SK-N-SH (cell line): Measurements from ENCODE around the gene DAPP1. TPM values are rescaled to one million over a fixed set of nuclear protein-coding genes. Genes with fewer than 3 reads are reported as not detected.

Source experiments
- CTCF ChIA-PET: fragments of 300-600, 350-600 bp; formaldehyde crosslinking; extraction: SDS; loops from one replicate; lab custom pipeline; 2021; lab: Yijun Ruan, JAX
- POLR2A ChIA-PET: fragments of 350-600 bp; sonication (Branson Sonifier 250); formaldehyde crosslinking; extraction: SDS; loops from one replicate; lab custom pipeline; 2020; ENCODE audit warnings: antibody characterized with exemption, inconsistent platforms; lab: Yijun Ruan, JAX
- DNase-seq: peaks from one replicate; pipeline ENCODE4 v3.0.0; 2012
- H2AFZ ChIP-seq: fragments of 200-600 bp; sonication (generic); 2 replicates; pipeline ENCODE4 v1.8.1; 2016; ENCODE audit warnings: antibody characterized with exemption, mild to moderate bottlenecking, low read depth
- H3F3A ChIP-seq: fragments of 200-600 bp; sonication (generic); replicated peaks from 2 replicates; pipeline ENCODE3; 2016; ENCODE audit warnings: antibody characterized with exemption, mild to moderate bottlenecking; ENCODE audit not compliant: insufficient read depth
- H3K27ac ChIP-seq, 2 experiments: fragments of 200-500 bp in 1 of 2; fragments of 200-600 bp in 1 of 2; sonication (Bioruptor generic) in 1 of 2; sonication (generic), shearing (Covaris generic) in 1 of 2; 2 replicates each; pipeline versions ENCODE4 v1.5.1 to v1.6.1; 2014 to 2016; ENCODE audit warnings: low read depth in 2 of 2, inconsistent platforms in 1 of 2, low read length in 1 of 2, mild to moderate bottlenecking in 1 of 2, mixed read lengths in 1 of 2
- H3K27me3 ChIP-seq: fragments of 200-600 bp; sonication (generic), shearing (Covaris generic); 2 replicates; pipeline ENCODE4 v1.6.1; 2016; ENCODE audit warnings: mixed run types; ENCODE audit not compliant: insufficient read depth
- H3K36me3 ChIP-seq, 2 experiments: fragments of 200-500 bp in 1 of 2; fragments of 200-600 bp in 1 of 2; sonication (Bioruptor generic) in 1 of 2; sonication (generic) in 1 of 2; replicated peaks in 1 of 2; 2 replicates each; pipeline versions ENCODE3 to v1.5.1; 2014 to 2016; ENCODE audit warnings: low read length in 1 of 2, mild to moderate bottlenecking in 1 of 2; ENCODE audit not compliant: insufficient read depth in 2 of 2, control insufficient read depth in 1 of 2
- H3K4me1 ChIP-seq, 2 experiments: fragments of 200-500 bp in 1 of 2; fragments of 200-600 bp in 1 of 2; sonication (Bioruptor generic) in 1 of 2; sonication (generic), shearing (Covaris generic) in 1 of 2; 2 replicates each; pipeline versions ENCODE4 v1.5.1 to v1.6.1; 2014 to 2016; ENCODE audit warnings: low read depth in 1 of 2, low read length in 1 of 2, mixed run types in 1 of 2; ENCODE audit not compliant: insufficient read depth in 2 of 2, control insufficient read depth in 1 of 2
- H3K4me2 ChIP-seq: fragments of 200-600 bp; sonication (generic), shearing (Covaris generic); 2 replicates; pipeline ENCODE4 v1.6.1; 2017; ENCODE audit warnings: mixed run types
- H3K4me3 ChIP-seq, 2 experiments: fragments of 200-500 bp in 1 of 2; fragments of 200-600 bp in 1 of 2; sonication (Bioruptor generic) in 1 of 2; sonication (generic), shearing (Covaris generic) in 1 of 2; 2 replicates each; pipeline versions ENCODE4 v1.5.1 to v1.8.1; 2014 to 2016; ENCODE audit warnings: low read depth in 2 of 2, inconsistent platforms in 1 of 2, low read length in 1 of 2, mild to moderate bottlenecking in 1 of 2, mixed read lengths in 1 of 2, moderate library complexity in 1 of 2
- H3K79me2 ChIP-seq: fragments of 200-600 bp; sonication (generic); 2 replicates; pipeline ENCODE4 v1.8.1; 2017; ENCODE audit warnings: mild to moderate bottlenecking; ENCODE audit not compliant: insufficient read depth
- H3K9ac ChIP-seq: fragments of 200-600 bp; sonication (generic); 2 replicates; pipeline ENCODE4 v1.6.1; 2017; ENCODE audit warnings: mixed run types
- H3K9me2 ChIP-seq: fragments of 200-600 bp; sonication (generic); 2 replicates; pipeline ENCODE4 v1.6.1; 2017; ENCODE audit warnings: mixed run types
- H3K9me3 ChIP-seq: fragments of 200-600 bp; sonication (generic); 2 replicates; pipeline ENCODE4 v1.6.1; 2017; ENCODE audit warnings: mixed run types, mild to moderate bottlenecking, moderate library complexity
- H4K20me1 ChIP-seq: fragments of 200-600 bp; sonication (generic); 2 replicates; pipeline ENCODE4 v1.6.1; 2017; ENCODE audit warnings: mild to moderate bottlenecking, mixed run types; ENCODE audit not compliant: insufficient read depth
- EP300 ChIP-seq, 2 experiments: IDR thresholded peaks; 2 replicates each; pipeline versions ENCODE4 v1.4.0 to v1.6.1; 2012; ENCODE audit warnings: borderline replicate concordance in 1 of 2, low read depth in 1 of 2, low read length in 1 of 2
- EZH2phosphoT487 ChIP-seq: fragments of 200-600 bp; sonication (generic); IDR thresholded peaks from 2 replicates; pipeline ENCODE4 v1.6.1; 2017; ENCODE audit warnings: low read depth, mixed run types, mild to moderate bottlenecking, antibody characterized with exemption, moderate library complexity, borderline replicate concordance
- FOSL2 ChIP-seq: IDR thresholded peaks from 2 replicates; pipeline ENCODE4 v1.4.0; 2012; ENCODE audit warnings: low read depth, mild to moderate bottlenecking, moderate library complexity, borderline replicate concordance
- FOXJ3 ChIP-seq: sonication (generic); formaldehyde crosslinking; IDR thresholded peaks from 2 replicates; pipeline ENCODE4 v1.5.1; 2020; ENCODE audit warnings: mild to moderate bottlenecking, missing genetic modification reagents
- GABPA ChIP-seq: IDR thresholded peaks from 2 replicates; pipeline ENCODE4 v1.4.0; 2012; ENCODE audit warnings: low read depth, mild to moderate bottlenecking
- GATA2 ChIP-seq: sonication (generic); formaldehyde crosslinking; IDR thresholded peaks from 2 replicates; pipeline ENCODE4 v1.5.0; 2020; ENCODE audit warnings: mild to moderate bottlenecking, missing genetic modification reagents
- MAX ChIP-seq: IDR thresholded peaks from 2 replicates; pipeline ENCODE4 v1.4.0; 2012; ENCODE audit warnings: low read depth
- MEF2A ChIP-seq: IDR thresholded peaks from 2 replicates; pipeline ENCODE4 v1.4.0; 2012; ENCODE audit warnings: low read depth, borderline replicate concordance
- MXI1 ChIP-seq: IDR thresholded peaks from 2 replicates; pipeline ENCODE4 v1.6.1; 2012; ENCODE audit warnings: mild to moderate bottlenecking, low read depth, low read length, improper control_type of control experiment
- NRF1 ChIP-seq: IDR thresholded peaks from 2 replicates; pipeline ENCODE4 v1.6.1; 2012; ENCODE audit warnings: low read depth, mild to moderate bottlenecking, low read length
- PBX3 ChIP-seq: IDR thresholded peaks from 2 replicates; pipeline ENCODE4; 2012
- POLR2AphosphoS5 ChIP-seq: IDR thresholded peaks from 2 replicates; pipeline ENCODE4 v1.6.1; 2012; ENCODE audit warnings: low read depth, low read length
- RXRA ChIP-seq: IDR thresholded peaks from 2 replicates; pipeline ENCODE4 v1.4.0; 2012; ENCODE audit warnings: low read depth, mild to moderate bottlenecking, borderline replicate concordance
- SIN3A ChIP-seq: IDR thresholded peaks from 2 replicates; pipeline ENCODE4 v1.6.1; 2012; ENCODE audit warnings: low read depth, mild to moderate bottlenecking, low read length, moderate library complexity, borderline replicate concordance
- SMC3 ChIP-seq: IDR thresholded peaks from 2 replicates; pipeline ENCODE4 v1.6.1; 2012; ENCODE audit warnings: low read depth, low read length, improper control_type of control experiment
- TAF1 ChIP-seq: IDR thresholded peaks from 2 replicates; pipeline ENCODE4 v1.6.1; 2012; ENCODE audit warnings: low read depth, mild to moderate bottlenecking, low read length, moderate library complexity, borderline replicate concordance
- TCF12 ChIP-seq: IDR thresholded peaks from 2 replicates; pipeline ENCODE4 v1.4.0; 2012
- TEAD4 ChIP-seq: IDR thresholded peaks from 2 replicates; pipeline ENCODE4 v1.4.0; 2012; ENCODE audit warnings: mild to moderate bottlenecking, borderline replicate concordance; ENCODE audit not compliant: insufficient read depth
- USF1 ChIP-seq: IDR thresholded peaks from 2 replicates; pipeline ENCODE4 v1.4.0; 2012; ENCODE audit warnings: low read depth, borderline replicate concordance
- USF2 ChIP-seq: fragments of 150-350 bp; IDR thresholded peaks from 2 replicates; pipeline ENCODE4 v1.6.1; 2017; ENCODE audit warnings: antibody characterized with exemption, low read length, low read depth, borderline replicate concordance
- WGBS: methylation state at CpG from one replicate; pipeline ENCODE4 v1.1.6; 2017; ENCODE audit warnings: low lambda C conversion rate; 5-methylcytosine and 5-hydroxymethylcytosine counted together
- polyA plus RNA-seq, 3 experiments: library from polyadenylated mRNA; depleted of rRNA; stranded (reverse); fragments of >200 nt; gene quantifications; 2 replicates each; pipeline ENCODE4 v1.2.3, GENCODE V29; 2012

The DAPP1 gene
- polyA plus RNA-seq, 1 of the 3 experiments (the other 2 are of a cell fraction), result not detected

GRCh38 chr4:99917575-99917974, 100.9 kb downstream of the DAPP1 start (continued):
- TF ChIP-seq MAX, result no peak
- TF ChIP-seq MXI1, result no peak
- TF ChIP-seq FOSL2, result no peak
- TF ChIP-seq RXRA, result no peak
- TF ChIP-seq, all 33 proteins: peak for 0

- Histone ChIP-seq H3K27ac (no peak overlapping the region), H3K4me2 (no peak overlapping the region), H3K27me3 (no peaks in the 10 kb centered on the region), H3K9me3 (no peaks in the 10 kb centered on the region), H3K4me1 (no peaks in the 10 kb centered on the region)
- CTCF ChIA-PET, result no interaction called here
- no peak for DNase-seq
- TF ChIP-seq NRF1, result no peak
- TF ChIP-seq EZH2phosphoT487, result no peak
- TF ChIP-seq GATA2 (CRISPR knock-in tag), result no peak
- no peak for TF ChIP-seq SIN3A
- no peak for TF ChIP-seq FOXJ3 (CRISPR knock-in tag)
- no peak for TF ChIP-seq USF2
- TF ChIP-seq PBX3, result no peak
- no peak for TF ChIP-seq TEAD4
- no peak for TF ChIP-seq TAF1
- no peak for TF ChIP-seq GABPA
- TF ChIP-seq MEF2A, result no peak
- TF ChIP-seq MXI1, result no peak
- no peak for TF ChIP-seq TCF12
- TF ChIP-seq SMC3, result no peak
- TF ChIP-seq POLR2AphosphoS5, result no peak
- TF ChIP-seq RXRA, result no peak
- no peak for TF ChIP-seq USF1
- TF ChIP-seq EP300 (IDR thresholded peaks at IDR 0.05; ENCODE audit: borderline replicate concordance in 1 of 2, low read depth in 1 of 2, low read length in 1 of 2), result no peak
- TF ChIP-seq, all 33 proteins: peak for 0
- POLR2A ChIA-PET, result no interaction called here
- Histone ChIP-seq H4K20me1 (no peaks in the 10 kb centered on the region), H3K9ac (no peak overlapping the region), H3K79me2 (peaks cover 14% of the 10 kb centered on the region; the same call in 1 of the 2 replicates), H3K36me3 (peaks cover 63 to 73% of the 10 kb centered on the region in 2 experiments), H3K9me2 (no peaks in the 10 kb centered on the region), H3F3A (peaks cover 12% of the 10 kb centered on the region), H3K4me3 (no peak overlapping the region), H2AFZ (no peak overlapping the region)
- 100% methylated on average over 2 of the region's 2 CpGs for WGBS
Observed at GRCh38 chr4:99918656-99919055, 102.0 kb downstream of the DAPP1 start.

Other genes with a start within 250 kb of the DAPP1 start
- not detected in 2 replicates for gene MTTP, start 242.0 kb upstream of the DAPP1 start, polyA plus RNA-seq (2012; rRNA removed)
- gene C4orf54, start 159.0 kb upstream of the DAPP1 start, polyA plus RNA-seq (2012; rRNA removed), result not detected in 2 replicates
- 20.8 and 29.7 TPM in 2 replicates for gene LAMTOR3, start 77.6 kb downstream of the DAPP1 start, polyA plus RNA-seq (2012; rRNA removed)
- gene DNAJB14, start 129.8 kb downstream of the DAPP1 start, polyA plus RNA-seq (2012; rRNA removed), result 18.0 and 23.8 TPM in 2 replicates
- 353 and 408 TPM in 2 replicates for gene H2AZ1, start 133.4 kb downstream of the DAPP1 start, polyA plus RNA-seq (2012; rRNA removed)